ENCODE results near the gene IGFALS.

IGFALS gene

GRCh38 chr16:1788095-1788707, 5.3 kb downstream of the IGFALS start:
- DNase-seq, result no peak

- peak; percentile 3 for DNase-seq
Measured at GRCh38 chr16:1787322-1788094, 6.0 kb downstream of the IGFALS start.

- DNase-seq, result peak; percentile 1
Measured at GRCh38 chr16:1787056-1787321, 6.5 kb downstream of the IGFALS start.

GRCh38 chr16:1786242-1787055, 7.1 kb downstream of the IGFALS start:
- DNase-seq, result peak; percentile 1

- no peak for DNase-seq
Measured at GRCh38 chr16:1785846-1786170, 7.7 kb downstream of the IGFALS start.

GRCh38 chr16:1784977-1785845, 8.3 kb downstream of the IGFALS start:
- no peak for DNase-seq

- DNase-seq, result peak; percentile 99
Measured at GRCh38 chr16:1782408-1783264, 10.9 kb downstream of the IGFALS start, which contains the start of the genes NUBP2 and SPSB3. Gene NUBP2 (plus strand): TSS chr16:1782960. CDS start chr16:1783021, 61 bp downstream. Gene SPSB3 (minus strand): TSS chr16:1782571. CDS start chr16:1781483, 1,088 bp downstream.

GRCh38 chr16:1781758-1782407, 11.6 kb downstream of the IGFALS start:
- DNase-seq, result peak; percentile 42

- no peak for DNase-seq
Measured at GRCh38 chr16:1781254-1781653, 12.3 kb downstream of the IGFALS start.

- DNase-seq, result no peak
Measured at GRCh38 chr16:1780677-1781072, 12.8 kb downstream of the IGFALS start.

- DNase-seq, result no peak
Measured at GRCh38 chr16:1779741-1780676, 13.5 kb downstream of the IGFALS start.

- DNase-seq, result no peak
Measured at GRCh38 chr16:1779234-1779701, 14.2 kb downstream of the IGFALS start.

GRCh38 chr16:1778200-1779179, 15.0 kb downstream of the IGFALS start:
- no peak for DNase-seq

GRCh38 chr16:1777375-1778199, 15.9 kb downstream of the IGFALS start:
- DNase-seq, result no peak

GRCh38 chr16:1776991-1777374, 16.5 kb downstream of the IGFALS start:
- DNase-seq, result no peak

- no peak for DNase-seq
Measured at GRCh38 chr16:1776672-1776955, 16.9 kb downstream of the IGFALS start.

- DNase-seq, result no peak
Measured at GRCh38 chr16:1775846-1776671, 17.4 kb downstream of the IGFALS start.

All from stimulated activated CD4-positive, alpha-beta T cell treated with anti-CD3 and anti-CD28 coated beads, Interleukin-15, amount 100 ng/mL, for 24 hours (primary cell).